ENCODE results near the gene C5.

C5 gene

GRCh38 chr9:121075251-121076036 lies 25.4 kb upstream of the C5 start:
- TF ChIP-seq CTCF (IDR thresholded peaks at IDR 0.05; ENCODE audit: low read length) = peak; percentile 45
- no peak for TF ChIP-seq EZH2 (optimal IDR thresholded peaks at IDR 0.05; ENCODE audit: low read depth, low read length)
- TF ChIP-seq EZH2phosphoT487 (IDR thresholded peaks at IDR 0.05; ENCODE audit: low read length) = no peak
- no peaks in the 10 kb centered on the region for H3K27me3 ChIP-seq (replicated peaks; ENCODE audit: insufficient read depth, low read length)
- peak overlapping the region; percentile 78 for H3K27ac ChIP-seq (ENCODE audit: low read length)
- DNase-seq = peak; percentile 62
- H3K9me3 ChIP-seq (replicated peaks; ENCODE audit: insufficient read depth, low read length) = no peaks in the 10 kb centered on the region
- no peaks in the 10 kb centered on the region for H3K36me3 ChIP-seq (replicated peaks; ENCODE audit: insufficient read depth, low read length)
- peak overlapping the region; percentile 83 for H3K4me3 ChIP-seq (ENCODE audit: low read length)
- H3F3A ChIP-seq (ENCODE audit: insufficient read depth, low read length) = peaks cover 24% of the 10 kb centered on the region
- peak overlapping the region; percentile 95 for H3K9ac ChIP-seq (ENCODE audit: low read length)
- peak overlapping the region; percentile 95 for H2AFZ ChIP-seq (ENCODE audit: low read length)
- H3K4me1 ChIP-seq (ENCODE audit: low read length) = peaks cover 16% of the 10 kb centered on the region
- H4K20me1 ChIP-seq (ENCODE audit: insufficient read depth, low read length) = no peaks in the 10 kb centered on the region
- H3K79me2 ChIP-seq (ENCODE audit: low read length) = peaks cover 53% of the 10 kb centered on the region
- H3K4me2 ChIP-seq (ENCODE audit: low read depth, low read length) = peak overlapping the region; percentile 78
- H3K9me2 ChIP-seq (replicated peaks; ENCODE audit: insufficient read depth, low read length) = no peaks in the 10 kb centered on the region

GRCh38 chr9:121074370-121075250 lies 24.5 kb upstream of the C5 start, which contains the start of gene CNTRL:
TSS of gene CNTRL (plus strand) at chr9:121074955. CDS start at chr9:121088327, 13,372 bp downstream.
- peak within 1 kb of the TSS; percentile 78 for H3K4me2 ChIP-seq (ENCODE audit: low read depth, low read length)

GRCh38 chr9:121073038-121073437 lies 23.0 kb upstream of the C5 start:
- Histone ChIP-seq H3K36me3 (replicated peaks; ENCODE audit: insufficient read depth, low read length) (no peaks in the 10 kb centered on the region), H3K4me1 (ENCODE audit: low read length) (peaks cover 20% of the 10 kb centered on the region), H3K4me3 (ENCODE audit: low read length) (no peak overlapping the region), H3F3A (ENCODE audit: insufficient read depth, low read length) (peaks cover 24% of the 10 kb centered on the region), H3K4me2 (ENCODE audit: low read depth, low read length) (no peak overlapping the region), H3K27me3 (replicated peaks; ENCODE audit: insufficient read depth, low read length) (no peaks in the 10 kb centered on the region), H3K9ac (ENCODE audit: low read length) (no peak overlapping the region), H3K9me2 (replicated peaks; ENCODE audit: insufficient read depth, low read length) (no peaks in the 10 kb centered on the region), H2AFZ (ENCODE audit: low read length) (no peak overlapping the region), H3K27ac (ENCODE audit: low read length) (no peak overlapping the region), H3K9me3 (replicated peaks; ENCODE audit: insufficient read depth, low read length) (no peaks in the 10 kb centered on the region), H3K79me2 (ENCODE audit: low read length) (peaks cover 32% of the 10 kb centered on the region), H4K20me1 (ENCODE audit: insufficient read depth, low read length) (no peaks in the 10 kb centered on the region)
- TF ChIP-seq EZH2 (optimal IDR thresholded peaks at IDR 0.05; ENCODE audit: low read depth, low read length) = no peak
- TF ChIP-seq CTCF (IDR thresholded peaks at IDR 0.05; ENCODE audit: low read length) = no peak
- no peak for TF ChIP-seq EZH2phosphoT487 (IDR thresholded peaks at IDR 0.05; ENCODE audit: low read length)
- DNase-seq = no peak

More at GRCh38 chr9:121074370-121075250, 24.5 kb upstream of the C5 start, which contains the start of gene CNTRL:
- H3K9me3 ChIP-seq (replicated peaks; ENCODE audit: insufficient read depth, low read length) = no peaks in the 10 kb centered on the region
- peaks cover 16% of the 10 kb centered on the region for H3K4me1 ChIP-seq (ENCODE audit: low read length)
- peak within 1 kb of the TSS; percentile 78 for H3K27ac ChIP-seq (ENCODE audit: low read length)
- peak; percentile 90 for DNase-seq
- H3K9me2 ChIP-seq (replicated peaks; ENCODE audit: insufficient read depth, low read length) = no peaks in the 10 kb centered on the region
- H4K20me1 ChIP-seq (ENCODE audit: insufficient read depth, low read length) = no peaks in the 10 kb centered on the region
- H3K36me3 ChIP-seq (replicated peaks; ENCODE audit: insufficient read depth, low read length) = no peaks in the 10 kb centered on the region
- H3K4me3 ChIP-seq (ENCODE audit: low read length) = peak within 1 kb of the TSS; percentile 83
- TF ChIP-seq CTCF (IDR thresholded peaks at IDR 0.05; ENCODE audit: low read length) = no peak
- no peak for TF ChIP-seq EZH2phosphoT487 (IDR thresholded peaks at IDR 0.05; ENCODE audit: low read length)
- no peak for TF ChIP-seq EZH2 (optimal IDR thresholded peaks at IDR 0.05; ENCODE audit: low read depth, low read length)
- H3K9ac ChIP-seq (ENCODE audit: low read length) = peak within 1 kb of the TSS; percentile 95
- H2AFZ ChIP-seq (ENCODE audit: low read length) = peak within 1 kb of the TSS; percentile 95
- H3F3A ChIP-seq (ENCODE audit: insufficient read depth, low read length) = peaks cover 24% of the 10 kb centered on the region
- no peaks in the 10 kb centered on the region for H3K27me3 ChIP-seq (replicated peaks; ENCODE audit: insufficient read depth, low read length)
- H3K79me2 ChIP-seq (ENCODE audit: low read length) = peaks cover 45% of the 10 kb centered on the region

All from MM.1S (cell line).